Mammary epithelial cell (primary cell): ENCODE data around the gene ZNFX1.

Experiments used
- CTCF ChIP-seq, 2 donors: IDR thresholded peaks in 1 of 2; conservative IDR thresholded peaks in 1 of 2; 2 replicates each; pipeline ENCODE4 v1.5.1; 2011 to 2012; ENCODE audit warnings: inconsistent platforms in 2 of 2, low read length in 2 of 2, mild to moderate bottlenecking in 2 of 2, control low read depth in 1 of 2, low read depth in 1 of 2; ENCODE audit not compliant: insufficient read depth in 1 of 2; ENCODE audit errors: extremely low read depth in 1 of 2
- EZH2 ChIP-seq: IDR thresholded peaks from 2 replicates; pipeline ENCODE4 v1.6.1; 2012; ENCODE audit warnings: low read length, inconsistent platforms, borderline replicate concordance

- TF ChIP-seq CTCF (conservative IDR thresholded peaks at IDR 0.05 in 1 of 2, IDR thresholded peaks at IDR 0.05 in 1 of 2; ENCODE audit: extremely low read depth in 1 of 2, insufficient read depth in 1 of 2, low read depth in 1 of 2, low read length in 2 of 2): no peak
- TF ChIP-seq EZH2: no peak
These were observed 13.3 kb upstream of the ZNFX1 start for GRCh38 chr20:49291200-49291599.
